ENCODE measurements around the gene SLC2A2.

The SLC2A2 gene

GRCh38 chr3:170959457-170959856, 67.1 kb downstream of the SLC2A2 start:
- Histone ChIP-seq H3K4me1 (ENCODE audit: insufficient read depth, low read length, poor library complexity, severe bottlenecking) (no peaks in the 10 kb centered on the region), H3F3A (ENCODE audit: low read depth) (no peaks in the 10 kb centered on the region), H3K9me3 (ENCODE audit: insufficient read depth, low read depth, low read length) (no peaks in the 10 kb centered on the region), H3K9me2 (replicated peaks; ENCODE audit: low read depth, low read length) (no peaks in the 10 kb centered on the region), H3K36me3 (ENCODE audit: insufficient read depth, low read length) (no peaks in the 10 kb centered on the region), H4K20me1 (ENCODE audit: insufficient read depth, low read length, poor library complexity, severe bottlenecking) (no peaks in the 10 kb centered on the region), H3K9ac (ENCODE audit: low read depth, low read length, poor library complexity, severe bottlenecking) (no peak overlapping the region), H3K4me2 (ENCODE audit: low read depth, low read length, poor library complexity, severe bottlenecking) (no peak overlapping the region), H3K79me2 (ENCODE audit: insufficient read depth, low read length) (no peaks in the 10 kb centered on the region), H3K4me3 (ENCODE audit: low read length, poor library complexity, severe bottlenecking) (no peak overlapping the region), H2AFZ (ENCODE audit: low read length) (no peak overlapping the region), H3K27me3 (ENCODE audit: insufficient read depth, low read length, poor library complexity, severe bottlenecking) (no peaks in the 10 kb centered on the region)
- TF ChIP-seq CTCF (conservative IDR thresholded peaks at IDR 0.05; ENCODE audit: low read length), result no peak

GRCh38 chr3:170956647-170957046, 69.9 kb downstream of the SLC2A2 start:
- Histone ChIP-seq H3K4me1 (ENCODE audit: insufficient read depth, low read length, poor library complexity, severe bottlenecking) (no peaks in the 10 kb centered on the region), H3K79me2 (ENCODE audit: insufficient read depth, low read length) (no peaks in the 10 kb centered on the region), H3K9me3 (ENCODE audit: insufficient read depth, low read depth, low read length) (no peaks in the 10 kb centered on the region), H4K20me1 (ENCODE audit: insufficient read depth, low read length, poor library complexity, severe bottlenecking) (no peaks in the 10 kb centered on the region), H2AFZ (ENCODE audit: low read length) (no peak overlapping the region), H3K9me2 (replicated peaks; ENCODE audit: low read depth, low read length) (no peaks in the 10 kb centered on the region), H3K36me3 (ENCODE audit: insufficient read depth, low read length) (no peaks in the 10 kb centered on the region), H3K4me2 (ENCODE audit: low read depth, low read length, poor library complexity, severe bottlenecking) (no peak overlapping the region), H3F3A (ENCODE audit: low read depth) (no peaks in the 10 kb centered on the region), H3K4me3 (ENCODE audit: low read length, poor library complexity, severe bottlenecking) (no peak overlapping the region), H3K27me3 (ENCODE audit: insufficient read depth, low read length, poor library complexity, severe bottlenecking) (no peaks in the 10 kb centered on the region), H3K9ac (ENCODE audit: low read depth, low read length, poor library complexity, severe bottlenecking) (no peak overlapping the region)
- no peak for TF ChIP-seq CTCF (conservative IDR thresholded peaks at IDR 0.05; ENCODE audit: low read length)
- TF ChIP-seq EZH2phosphoT487 (IDR thresholded peaks at IDR 0.05; ENCODE audit: borderline replicate concordance), result no peak

- H3K9me2 ChIP-seq (replicated peaks; ENCODE audit: low read depth, low read length), result no peaks in the 10 kb centered on the region
- no peaks in the 10 kb centered on the region for H3K36me3 ChIP-seq (ENCODE audit: insufficient read depth, low read length)
- no peak overlapping the region for H2AFZ ChIP-seq (ENCODE audit: low read length)
- no peak overlapping the region for H3K4me3 ChIP-seq (ENCODE audit: low read length, poor library complexity, severe bottlenecking)
- H3K9me3 ChIP-seq (ENCODE audit: insufficient read depth, low read depth, low read length), result no peaks in the 10 kb centered on the region
- H3K4me2 ChIP-seq (ENCODE audit: low read depth, low read length, poor library complexity, severe bottlenecking), result no peak overlapping the region
- H3K4me1 ChIP-seq (ENCODE audit: insufficient read depth, low read length, poor library complexity, severe bottlenecking), result no peaks in the 10 kb centered on the region
- TF ChIP-seq CTCF (conservative IDR thresholded peaks at IDR 0.05; ENCODE audit: low read length) (no peak), EZH2phosphoT487 (IDR thresholded peaks at IDR 0.05; ENCODE audit: borderline replicate concordance) (no peak)
- no peaks in the 10 kb centered on the region for H4K20me1 ChIP-seq (ENCODE audit: insufficient read depth, low read length, poor library complexity, severe bottlenecking)
- no peak overlapping the region for H3K9ac ChIP-seq (ENCODE audit: low read depth, low read length, poor library complexity, severe bottlenecking)
- no peaks in the 10 kb centered on the region for H3K79me2 ChIP-seq (ENCODE audit: insufficient read depth, low read length)
- H3F3A ChIP-seq (ENCODE audit: low read depth), result no peaks in the 10 kb centered on the region
- no peaks in the 10 kb centered on the region for H3K27me3 ChIP-seq (ENCODE audit: insufficient read depth, low read length, poor library complexity, severe bottlenecking)
These were observed 72.8 kb downstream of the SLC2A2 start for GRCh38 chr3:170953736-170954135.

Data from Loucy (cell line).